ENCODE results near the gene S100A9. TPM values are rescaled to one million over a fixed set of nuclear protein-coding genes. Genes with fewer than 3 reads are reported as not detected.

S100A9 gene
- total RNA-seq, 2 donors from 2014 or later = 65.7 to 199 TPM

GRCh38 chr1:153350321-153350957 is 7.2 kb upstream of the S100A9 start:
- H3K9me3 ChIP-seq = no peaks in the 10 kb centered on the region
- H3K27me3 ChIP-seq = no peaks in the 10 kb centered on the region
- no peaks in the 10 kb centered on the region for H3K4me1 ChIP-seq
- no peak overlapping the region for H3K27ac ChIP-seq
- H3K36me3 ChIP-seq = no peaks in the 10 kb centered on the region
- TF ChIP-seq, protein P1, sequence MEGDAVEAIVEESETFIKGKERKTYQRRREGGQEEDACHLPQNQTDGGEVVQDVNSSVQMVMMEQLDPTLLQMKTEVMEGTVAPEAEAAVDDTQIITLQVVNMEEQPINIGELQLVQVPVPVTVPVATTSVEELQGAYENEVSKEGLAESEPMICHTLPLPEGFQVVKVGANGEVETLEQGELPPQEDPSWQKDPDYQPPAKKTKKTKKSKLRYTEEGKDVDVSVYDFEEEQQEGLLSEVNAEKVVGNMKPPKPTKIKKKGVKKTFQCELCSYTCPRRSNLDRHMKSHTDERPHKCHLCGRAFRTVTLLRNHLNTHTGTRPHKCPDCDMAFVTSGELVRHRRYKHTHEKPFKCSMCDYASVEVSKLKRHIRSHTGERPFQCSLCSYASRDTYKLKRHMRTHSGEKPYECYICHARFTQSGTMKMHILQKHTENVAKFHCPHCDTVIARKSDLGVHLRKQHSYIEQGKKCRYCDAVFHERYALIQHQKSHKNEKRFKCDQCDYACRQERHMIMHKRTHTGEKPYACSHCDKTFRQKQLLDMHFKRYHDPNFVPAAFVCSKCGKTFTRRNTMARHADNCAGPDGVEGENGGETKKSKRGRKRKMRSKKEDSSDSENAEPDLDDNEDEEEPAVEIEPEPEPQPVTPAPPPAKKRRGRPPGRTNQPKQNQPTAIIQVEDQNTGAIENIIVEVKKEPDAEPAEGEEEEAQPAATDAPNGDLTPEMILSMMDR (IDR thresholded peaks at IDR 0.05) = no peak
- no peak overlapping the region for H3K4me3 ChIP-seq
- no peak for DNase-seq (ENCODE audit: low spot score)

DNA sequence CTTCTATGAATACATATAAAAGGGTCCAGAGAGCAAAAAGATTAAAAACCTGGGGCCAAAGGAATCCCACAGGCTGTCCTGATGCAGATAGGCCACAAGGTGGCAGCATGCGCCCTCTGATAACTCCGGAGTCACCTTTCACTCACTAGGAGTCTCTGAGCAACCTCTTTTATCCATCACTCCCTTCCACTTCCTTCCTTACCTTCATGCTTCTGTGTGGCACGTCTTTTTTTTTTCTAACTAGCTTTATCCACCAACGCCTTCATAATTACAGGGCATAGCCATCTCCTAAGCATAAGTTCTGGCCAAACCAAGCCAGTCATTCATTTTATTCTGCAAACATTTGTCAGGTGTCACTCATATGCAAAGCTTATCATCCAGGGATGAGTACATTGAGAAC is 5.1 kb upstream of the S100A9 start:
- Histone ChIP-seq H3K4me1 (no peaks in the 10 kb centered on the region), H3K9me3 (no peaks in the 10 kb centered on the region), H3K27me3 (no peaks in the 10 kb centered on the region), H3K27ac (no peak overlapping the region), H3K4me3 (no peak overlapping the region), H3K36me3 (no peaks in the 10 kb centered on the region)
- TF ChIP-seq, protein P1 (IDR thresholded peaks at IDR 0.05) = peak; percentile 84 to 93
- DNase-seq (ENCODE audit: low spot score) = peak; percentile 72

DNA sequence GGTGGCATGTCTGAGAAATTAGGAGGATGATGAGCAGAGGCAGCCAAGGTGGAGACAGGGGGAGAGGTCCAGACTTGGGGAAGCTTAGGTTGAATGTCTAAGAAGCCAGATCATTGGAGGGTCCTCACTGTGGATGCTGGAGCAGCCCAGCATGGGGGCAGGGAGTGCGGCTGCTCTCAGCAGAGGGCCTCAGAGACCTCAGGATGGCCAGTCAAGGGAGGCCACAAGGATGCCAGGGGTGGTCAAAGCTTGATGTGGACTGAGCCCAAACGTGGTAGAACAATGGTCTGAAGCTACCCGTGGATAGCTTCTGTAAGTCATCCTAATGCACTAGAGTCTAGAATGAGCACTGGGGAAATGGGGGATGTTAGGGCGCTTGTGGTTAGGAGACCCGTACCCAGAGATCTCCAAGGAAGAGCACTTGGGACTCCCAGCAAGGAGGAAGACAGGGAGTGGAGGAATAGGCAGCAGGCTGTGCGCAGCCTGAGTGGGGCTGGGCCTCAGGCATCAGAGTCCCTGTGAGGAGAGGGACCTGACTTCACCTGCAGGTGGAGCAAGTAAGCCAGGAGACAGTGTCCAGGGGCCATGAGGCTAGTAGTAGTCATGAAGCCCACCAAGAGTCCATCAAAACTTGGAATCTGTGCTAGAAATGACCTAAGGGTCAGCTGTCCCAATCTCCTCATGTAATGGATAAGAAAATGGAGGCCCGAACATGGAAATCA is 4.3 kb upstream of the S100A9 start:
- no peak for DNase-seq (ENCODE audit: low spot score)
- Histone ChIP-seq H3K4me3 (no peak overlapping the region), H3K4me1 (no peaks in the 10 kb centered on the region), H3K27me3 (no peaks in the 10 kb centered on the region), H3K36me3 (no peaks in the 10 kb centered on the region), H3K9me3 (no peaks in the 10 kb centered on the region), H3K27ac (no peak overlapping the region)
- TF ChIP-seq, protein P1 (IDR thresholded peaks at IDR 0.05) = peak in 1 of 2 donors; percentile 32

- DNase-seq (ENCODE audit: low spot score) = no peak
- no peak overlapping the region for H3K4me3 ChIP-seq
- no peaks in the 10 kb centered on the region for H3K4me1 ChIP-seq
- TF ChIP-seq, protein P1 (IDR thresholded peaks at IDR 0.05) = no peak
- no peaks in the 10 kb centered on the region for H3K36me3 ChIP-seq
- no peaks in the 10 kb centered on the region for H3K9me3 ChIP-seq
- H3K27me3 ChIP-seq = no peaks in the 10 kb centered on the region
- no peak overlapping the region for H3K27ac ChIP-seq
Observed at GRCh38 chr1:153354515-153355193, 3.0 kb upstream of the S100A9 start.

DNA sequence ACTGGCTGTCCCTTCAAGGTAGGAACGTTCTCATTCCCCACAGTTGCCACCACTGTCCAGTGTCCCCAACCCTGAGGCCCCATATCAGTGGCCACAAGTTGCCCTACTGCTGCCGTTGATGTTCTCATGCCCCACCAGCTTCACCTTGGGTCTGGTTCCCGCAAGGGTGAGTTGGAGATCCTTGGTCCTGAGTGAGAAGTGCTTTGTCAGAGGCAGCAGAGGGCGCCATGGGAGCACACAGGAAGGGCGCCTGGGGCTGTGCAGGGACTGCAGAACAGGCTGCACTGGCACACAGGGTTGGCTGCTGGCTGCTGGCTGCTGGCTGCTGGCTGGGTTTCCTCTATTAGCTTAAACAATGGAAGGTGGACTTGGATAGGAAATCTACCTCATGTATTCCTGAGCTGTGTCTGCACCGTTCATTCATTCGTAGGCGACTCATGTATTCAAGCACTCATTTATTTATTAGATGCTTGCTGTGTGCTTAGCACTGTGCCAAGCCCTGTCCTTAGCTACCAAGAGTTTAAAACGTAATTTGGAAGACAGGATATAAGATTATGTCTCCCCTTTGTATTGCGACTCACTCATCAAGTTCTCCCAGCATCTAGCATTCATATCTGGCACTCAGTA is 2.1 kb upstream of the S100A9 start:
- no peaks in the 10 kb centered on the region for H3K36me3 ChIP-seq
- H3K4me1 ChIP-seq = no peaks in the 10 kb centered on the region
- TF ChIP-seq, protein P1 (IDR thresholded peaks at IDR 0.05) = peak in 1 of 2 donors; percentile 52
- no peaks in the 10 kb centered on the region for H3K9me3 ChIP-seq
- peak; percentile 67 for DNase-seq (ENCODE audit: low spot score)
- no peak overlapping the region for H3K4me3 ChIP-seq
- no peak overlapping the region for H3K27ac ChIP-seq
- H3K27me3 ChIP-seq = no peaks in the 10 kb centered on the region
